Measurements from ENCODE around the gene ABCC10. TPM values are rescaled to one million over a fixed set of nuclear protein-coding genes. Genes with fewer than 3 reads are reported as not detected.
A peak's percentile ranks its signal among the peaks of the same experiment; 100 is the strongest.

The ABCC10 gene
- total and polyA plus RNA-seq, 9 donors = 10.7 to 22.0 (median 14.3) TPM

DNA sequence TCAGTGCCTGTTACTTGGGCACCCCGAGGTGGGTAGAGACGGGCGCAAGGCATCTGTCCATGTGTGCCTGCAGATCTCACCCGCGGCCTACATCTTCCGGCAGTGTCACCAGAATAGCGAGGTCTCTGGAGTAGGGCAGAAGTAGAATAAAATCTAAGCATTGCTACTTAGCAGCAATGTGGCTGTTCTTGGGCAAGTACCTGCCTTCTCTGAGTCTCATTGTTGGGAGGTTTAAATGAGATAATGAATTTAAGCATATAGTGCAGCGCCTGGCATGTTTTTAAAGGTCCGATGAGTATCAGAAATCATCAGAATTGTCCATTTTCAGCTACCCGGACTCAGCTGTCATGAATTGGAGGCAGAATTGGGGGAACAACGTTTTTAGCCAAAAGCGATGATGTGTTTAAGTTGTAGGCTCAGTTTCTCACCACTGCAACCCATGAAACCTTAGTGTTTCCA, 800 bp downstream of the ABCC10 start:
- H3K9me3 ChIP-seq (replicated peaks; ENCODE audit: control insufficient read depth, low read depth, low read length) = no peaks in the 10 kb centered on the region
- peaks cover 18% of the 10 kb centered on the region for H3K36me3 ChIP-seq (ENCODE audit: control insufficient read depth, insufficient read depth, low read length)
- H3K27me3 ChIP-seq (ENCODE audit: control insufficient read depth, insufficient read depth, low read length) = no peaks in the 10 kb centered on the region
- peak overlapping the region; percentile 90 for H3K27ac ChIP-seq (ENCODE audit: low read length)
- H3K4me1 ChIP-seq (ENCODE audit: control insufficient read depth, insufficient read depth, low read length) = peaks cover 15% of the 10 kb centered on the region
- WGBS (ENCODE audit: insufficient coverage) = 7% methylated on average over 11 of the region's 12 CpGs
- peak overlapping the region; percentile 92 for H3K4me3 ChIP-seq (ENCODE audit: low read length)
- DNase-seq = no peak

DNA sequence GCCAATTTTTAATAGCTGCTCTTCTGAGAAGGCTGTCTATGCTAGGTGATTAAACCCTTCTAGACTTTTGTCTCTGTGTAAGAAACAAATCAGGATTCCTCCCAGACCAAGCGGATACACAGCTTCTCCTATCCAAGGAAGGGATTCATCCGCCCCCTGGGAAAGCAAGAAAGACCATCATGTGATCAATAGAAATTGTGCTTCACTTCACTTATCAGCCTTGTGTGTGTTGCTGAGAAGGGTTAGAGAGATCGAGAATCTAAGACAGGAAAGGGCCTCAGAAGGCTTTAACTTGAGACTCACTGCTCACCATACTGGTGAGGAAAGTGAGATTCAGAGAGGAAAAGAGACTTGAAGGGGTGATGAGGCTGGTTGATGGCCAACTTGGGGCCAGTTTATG, 1.5 kb downstream of the ABCC10 start:
- Histone ChIP-seq H3K36me3 (ENCODE audit: control insufficient read depth, insufficient read depth, low read length) (peaks cover 24% of the 10 kb centered on the region), H3K27me3 (ENCODE audit: control insufficient read depth, insufficient read depth, low read length) (no peaks in the 10 kb centered on the region), H3K4me3 (ENCODE audit: low read length) (no peak overlapping the region), H3K4me1 (ENCODE audit: control insufficient read depth, insufficient read depth, low read length) (peaks cover 15% of the 10 kb centered on the region), H3K9me3 (replicated peaks; ENCODE audit: control insufficient read depth, low read depth, low read length) (no peaks in the 10 kb centered on the region), H3K27ac (ENCODE audit: low read length) (no peak overlapping the region)
- 40% methylated on average over 1 of the region's 3 CpGs for WGBS (ENCODE audit: insufficient coverage)
- DNase-seq = no peak

DNA sequence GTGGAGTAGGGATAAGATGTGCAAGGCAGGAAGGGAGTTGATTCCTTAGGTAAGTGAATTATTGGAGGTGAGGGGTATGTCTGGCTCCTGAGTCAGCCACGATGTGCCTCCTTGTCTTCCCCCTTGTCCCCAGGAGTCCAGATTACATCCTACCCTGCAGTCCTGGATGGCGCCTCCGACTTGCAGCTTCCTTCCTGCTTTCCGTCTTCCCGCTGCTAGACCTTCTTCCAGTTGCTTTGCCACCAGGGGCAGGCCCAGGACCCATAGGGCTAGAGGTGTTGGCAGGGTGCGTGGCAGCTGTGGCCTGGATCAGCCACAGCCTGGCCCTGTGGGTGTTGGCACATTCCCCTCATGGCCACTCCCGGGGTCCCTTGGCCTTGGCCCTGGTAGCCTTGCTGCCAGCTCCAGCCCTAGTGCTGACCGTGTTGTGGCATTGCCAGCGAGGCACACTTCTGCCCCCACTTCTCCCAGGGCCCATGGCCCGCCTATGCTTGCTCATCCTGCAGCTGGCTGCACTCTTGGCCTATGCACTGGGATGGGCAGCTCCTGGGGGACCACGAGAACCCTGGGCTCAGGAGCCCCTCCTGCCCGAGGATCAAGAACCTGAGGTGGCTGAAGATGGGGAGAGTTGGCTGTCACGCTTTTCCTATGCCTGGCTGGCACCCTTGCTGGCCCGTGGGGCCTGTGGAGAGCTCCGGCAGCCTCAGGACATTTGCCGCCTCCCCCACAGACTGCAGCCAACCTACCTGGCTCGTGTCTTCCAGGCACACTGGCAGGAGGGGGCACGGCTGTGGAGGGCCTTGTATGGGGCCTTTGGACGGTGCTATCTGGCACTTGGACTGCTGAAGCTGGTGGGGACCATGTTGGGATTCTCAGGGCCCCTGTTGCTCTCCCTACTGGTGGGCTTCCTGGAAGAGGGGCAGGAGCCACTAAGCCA, 4.9 kb downstream of the ABCC10 start:
- Histone ChIP-seq H3K27me3 (ENCODE audit: control insufficient read depth, insufficient read depth, low read length) (no peaks in the 10 kb centered on the region), H3K36me3 (ENCODE audit: control insufficient read depth, insufficient read depth, low read length) (peaks cover 32% of the 10 kb centered on the region), H3K4me3 (ENCODE audit: low read length) (no peak overlapping the region), H3K9me3 (replicated peaks; ENCODE audit: control insufficient read depth, low read depth, low read length) (no peaks in the 10 kb centered on the region), H3K4me1 (ENCODE audit: control insufficient read depth, insufficient read depth, low read length) (peaks cover 20% of the 10 kb centered on the region), H3K27ac (ENCODE audit: low read length) (no peak overlapping the region)
- DNase-seq = peak; percentile 0
- 91% methylated on average over 15 of the region's 19 CpGs for WGBS (ENCODE audit: insufficient coverage)

DNA sequence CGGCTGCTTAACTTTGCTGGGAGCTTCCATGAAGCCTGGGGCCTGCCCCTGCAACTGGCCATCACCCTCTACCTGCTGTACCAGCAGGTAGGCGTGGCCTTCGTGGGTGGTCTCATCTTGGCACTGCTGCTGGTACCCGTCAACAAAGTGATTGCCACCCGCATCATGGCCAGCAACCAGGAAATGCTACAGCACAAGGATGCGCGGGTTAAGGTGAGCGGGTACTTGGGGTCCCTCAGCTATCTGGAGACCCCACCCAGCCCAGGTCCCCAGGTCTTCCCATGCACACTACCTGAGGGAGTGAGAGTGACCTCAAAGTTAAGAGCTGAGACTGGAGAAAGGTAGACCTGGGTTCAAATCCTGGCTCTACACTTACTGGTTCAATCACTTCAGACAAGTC, 5.8 kb downstream of the ABCC10 start:
- no peak for DNase-seq
- Histone ChIP-seq H3K4me3 (ENCODE audit: low read length) (no peak overlapping the region), H3K36me3 (ENCODE audit: control insufficient read depth, insufficient read depth, low read length) (peaks cover 33% of the 10 kb centered on the region), H3K4me1 (ENCODE audit: control insufficient read depth, insufficient read depth, low read length) (peaks cover 19% of the 10 kb centered on the region), H3K27ac (ENCODE audit: low read length) (no peak overlapping the region), H3K9me3 (replicated peaks; ENCODE audit: control insufficient read depth, low read depth, low read length) (no peaks in the 10 kb centered on the region), H3K27me3 (ENCODE audit: control insufficient read depth, insufficient read depth, low read length) (no peaks in the 10 kb centered on the region)
- 85% methylated on average over 3 of the region's 8 CpGs for WGBS (ENCODE audit: insufficient coverage)

DNA sequence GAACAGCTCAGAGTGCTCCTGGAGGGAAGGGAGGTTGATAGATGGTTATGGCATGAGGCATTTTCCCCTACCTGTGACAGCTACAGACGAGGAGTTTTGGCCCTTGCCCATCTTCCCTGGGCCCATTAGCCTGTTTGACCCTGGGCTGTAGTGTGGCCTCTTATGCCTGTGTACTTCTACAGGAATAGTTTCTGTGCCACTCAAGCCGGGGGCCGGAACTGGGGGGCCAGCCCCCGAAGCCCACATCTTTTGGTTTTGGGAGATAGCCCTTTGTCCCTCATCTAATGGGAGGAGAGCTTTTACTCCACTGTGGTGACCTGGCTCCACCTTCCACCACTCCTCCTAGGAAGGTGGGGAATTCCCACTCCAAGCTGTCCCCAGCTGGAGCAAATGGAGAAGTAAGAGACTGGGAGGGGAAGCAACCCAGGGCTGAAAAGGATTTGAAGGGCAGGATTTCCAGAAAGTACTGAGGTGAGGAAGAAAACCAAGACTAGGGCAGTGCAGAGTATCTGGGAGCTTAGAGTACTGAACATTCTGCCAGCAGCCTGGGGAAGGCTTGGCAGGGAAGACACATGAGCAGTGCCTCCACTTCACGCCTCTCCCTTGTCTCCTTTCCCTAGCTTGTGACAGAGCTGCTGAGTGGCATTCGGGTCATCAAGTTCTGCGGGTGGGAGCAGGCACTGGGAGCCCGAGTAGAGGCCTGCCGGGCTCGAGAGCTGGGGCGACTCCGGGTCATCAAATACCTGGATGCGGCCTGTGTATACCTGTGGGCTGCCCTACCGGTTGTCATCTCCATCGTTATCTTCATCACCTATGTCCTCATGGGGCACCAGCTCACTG, 6.9 kb downstream of the ABCC10 start:
- 96% methylated on average over 4 of the region's 15 CpGs for WGBS (ENCODE audit: insufficient coverage)
- Histone ChIP-seq H3K27ac (ENCODE audit: low read length) (no peak overlapping the region), H3K36me3 (ENCODE audit: control insufficient read depth, insufficient read depth, low read length) (peaks cover 44% of the 10 kb centered on the region), H3K27me3 (ENCODE audit: control insufficient read depth, insufficient read depth, low read length) (no peaks in the 10 kb centered on the region), H3K9me3 (replicated peaks; ENCODE audit: control insufficient read depth, low read depth, low read length) (no peaks in the 10 kb centered on the region), H3K4me3 (ENCODE audit: low read length) (no peak overlapping the region), H3K4me1 (ENCODE audit: control insufficient read depth, insufficient read depth, low read length) (peaks cover 9% of the 10 kb centered on the region)
- no peak for DNase-seq

DNA sequence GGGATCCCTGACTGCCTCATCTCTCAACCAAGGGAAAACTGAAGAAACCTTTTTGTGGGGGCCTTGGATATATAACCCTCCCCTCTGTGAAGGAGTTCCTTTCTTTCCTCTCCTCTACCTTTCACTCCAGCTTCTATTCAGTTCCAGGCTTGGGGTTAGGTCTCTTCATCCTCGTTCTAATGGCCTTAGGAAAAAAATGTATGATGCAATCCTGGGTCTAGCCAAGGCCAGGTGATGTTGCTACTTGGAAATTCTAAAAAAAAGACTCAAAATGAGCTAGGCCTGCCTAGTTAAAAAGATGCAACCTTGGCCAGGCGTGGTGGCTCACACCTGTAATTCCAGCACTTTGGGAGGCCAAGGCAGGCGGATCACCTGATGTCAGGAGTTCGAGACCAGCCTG, 7.6 kb downstream of the ABCC10 start:
- Histone ChIP-seq H3K4me1 (ENCODE audit: control insufficient read depth, insufficient read depth, low read length) (peaks cover 9% of the 10 kb centered on the region), H3K36me3 (ENCODE audit: control insufficient read depth, insufficient read depth, low read length) (peaks cover 45% of the 10 kb centered on the region), H3K27me3 (ENCODE audit: control insufficient read depth, insufficient read depth, low read length) (no peaks in the 10 kb centered on the region), H3K9me3 (replicated peaks; ENCODE audit: control insufficient read depth, low read depth, low read length) (no peaks in the 10 kb centered on the region), H3K27ac (ENCODE audit: low read length) (no peak overlapping the region), H3K4me3 (ENCODE audit: low read length) (no peak overlapping the region)
- whole genome bisulfite sequencing (ENCODE audit: insufficient coverage) = 100% methylated on average over 1 of the region's 4 CpGs
- DNase-seq = no peak

DNA sequence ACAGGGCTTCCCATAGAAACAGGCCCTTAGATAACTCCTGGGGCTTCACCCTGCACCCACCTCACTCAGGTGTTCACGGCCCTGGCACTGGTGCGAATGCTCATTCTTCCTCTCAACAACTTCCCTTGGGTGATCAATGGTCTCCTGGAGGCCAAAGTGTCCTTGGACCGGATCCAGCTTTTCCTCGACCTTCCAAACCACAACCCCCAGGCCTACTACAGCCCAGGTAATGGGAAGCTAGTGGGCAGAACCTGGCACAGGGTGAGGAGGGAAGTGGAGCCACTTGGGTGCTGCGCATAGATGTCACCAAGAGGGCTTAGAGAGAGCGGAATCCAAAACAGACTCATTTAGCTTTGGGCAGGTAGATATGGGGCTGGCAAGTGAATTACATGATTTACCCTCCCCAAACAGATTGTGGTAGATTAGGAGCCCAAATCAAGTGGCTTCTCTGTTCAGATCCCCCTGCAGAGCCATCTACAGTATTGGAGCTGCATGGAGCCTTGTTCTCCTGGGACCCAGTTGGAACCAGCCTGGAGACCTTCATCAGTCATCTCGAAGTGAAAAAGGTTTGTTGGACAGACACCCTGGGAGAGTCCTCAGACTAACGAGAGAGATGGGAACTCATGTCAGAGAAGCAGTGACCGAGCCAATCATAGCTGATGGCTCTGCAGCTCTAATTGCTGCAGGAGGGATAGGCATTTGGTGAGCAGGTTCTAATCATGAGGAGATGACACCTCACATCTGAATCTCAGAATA, 8.5 kb downstream of the ABCC10 start:
- Histone ChIP-seq H3K36me3 (ENCODE audit: control insufficient read depth, insufficient read depth, low read length) (peaks cover 52% of the 10 kb centered on the region), H3K9me3 (replicated peaks; ENCODE audit: control insufficient read depth, low read depth, low read length) (no peaks in the 10 kb centered on the region), H3K4me3 (ENCODE audit: low read length) (no peak overlapping the region), H3K27me3 (ENCODE audit: control insufficient read depth, insufficient read depth, low read length) (no peaks in the 10 kb centered on the region), H3K4me1 (ENCODE audit: control insufficient read depth, insufficient read depth, low read length) (peaks cover 9% of the 10 kb centered on the region), H3K27ac (ENCODE audit: low read length) (no peak overlapping the region)
- 80% methylated on average over 5 of the region's 9 CpGs for WGBS (ENCODE audit: insufficient coverage)
- no peak for DNase-seq

DNA sequence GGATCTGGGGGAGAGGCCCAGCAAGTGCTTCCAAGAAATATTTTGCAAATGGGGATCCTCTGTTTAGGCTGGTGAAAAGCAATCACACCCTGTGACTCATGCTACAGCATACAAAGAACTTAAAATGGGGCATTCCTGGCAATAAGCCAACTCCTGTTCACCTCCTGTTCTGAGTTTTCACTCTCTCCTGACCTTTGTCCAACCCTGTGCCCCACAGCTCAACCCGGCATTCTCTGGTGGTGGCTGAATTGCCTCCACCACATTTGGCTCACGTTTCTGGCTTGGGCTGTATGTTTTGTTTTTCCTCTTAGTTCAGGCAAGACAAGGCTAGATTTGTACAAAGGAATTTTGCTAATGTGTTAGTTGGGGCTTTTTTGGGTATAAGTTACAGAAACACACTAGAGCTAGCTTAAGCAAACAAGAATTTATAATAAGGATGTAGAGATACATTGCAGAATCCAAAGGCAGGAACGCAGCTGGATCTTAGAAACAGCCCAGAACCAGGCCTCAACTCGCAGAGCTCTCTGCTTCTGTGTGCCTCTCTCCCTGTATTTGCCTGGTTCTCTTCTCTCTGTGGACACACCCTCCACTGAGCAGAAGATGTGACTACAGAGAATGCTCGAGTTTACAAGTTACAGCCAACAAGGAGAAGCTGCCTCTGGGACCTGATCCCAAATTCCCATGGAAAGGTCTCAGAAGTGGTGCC, 9.4 kb downstream of the ABCC10 start:
- peaks cover 56% of the 10 kb centered on the region for H3K36me3 ChIP-seq (ENCODE audit: control insufficient read depth, insufficient read depth, low read length)
- H3K27ac ChIP-seq (ENCODE audit: low read length) = no peak overlapping the region

DNA sequence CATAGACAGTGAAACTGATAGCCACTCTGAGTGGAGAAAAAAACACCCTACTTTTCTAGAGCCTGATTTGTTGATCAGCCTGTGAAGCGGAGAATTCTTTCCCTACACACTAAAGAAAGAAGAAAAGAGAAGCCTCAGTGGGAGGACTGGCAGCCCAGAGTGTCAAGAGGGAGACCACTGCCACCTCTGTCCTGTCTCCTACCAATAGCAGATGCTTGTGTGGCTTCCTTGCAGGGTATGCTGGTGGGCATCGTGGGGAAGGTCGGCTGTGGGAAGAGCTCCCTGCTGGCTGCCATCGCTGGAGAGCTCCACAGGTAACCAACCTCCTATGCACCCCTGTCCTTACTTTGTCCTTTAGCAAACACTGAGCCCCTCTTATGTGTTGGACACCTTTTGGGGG, 10.4 kb downstream of the ABCC10 start:
- Histone ChIP-seq H3K27ac (ENCODE audit: low read length) (no peak overlapping the region), H3K36me3 (ENCODE audit: control insufficient read depth, insufficient read depth, low read length) (peaks cover 52% of the 10 kb centered on the region)

More for the DNA sequence above, 9.4 kb downstream of the ABCC10 start:
- Histone ChIP-seq H3K9me3 (replicated peaks; ENCODE audit: control insufficient read depth, low read depth, low read length) (no peaks in the 10 kb centered on the region), H3K4me1 (ENCODE audit: control insufficient read depth, insufficient read depth, low read length) (peaks cover 9% of the 10 kb centered on the region), H3K4me3 (ENCODE audit: low read length) (no peak overlapping the region), H3K27me3 (ENCODE audit: control insufficient read depth, insufficient read depth, low read length) (no peaks in the 10 kb centered on the region)
- DNase-seq = peak; percentile 46
- 37% methylated on average over 3 of the region's 5 CpGs for WGBS (ENCODE audit: insufficient coverage)

More for the DNA sequence above, 10.4 kb downstream of the ABCC10 start:
- no peaks in the 10 kb centered on the region for H3K27me3 ChIP-seq (ENCODE audit: control insufficient read depth, insufficient read depth, low read length)
- no peak for DNase-seq
- peaks cover 9% of the 10 kb centered on the region for H3K4me1 ChIP-seq (ENCODE audit: control insufficient read depth, insufficient read depth, low read length)
- no peak overlapping the region for H3K4me3 ChIP-seq (ENCODE audit: low read length)
- no peaks in the 10 kb centered on the region for H3K9me3 ChIP-seq (replicated peaks; ENCODE audit: control insufficient read depth, low read depth, low read length)
- WGBS (ENCODE audit: insufficient coverage) = no CpG with 5 or more reads among the region's 4 CpGs
